Measurements from ENCODE around the gene RNF135.
A peak's percentile ranks its signal among the peaks of the same experiment; 100 is the strongest.

GRCh38 chr17:30970831-30971567, at the start of gene RNF135:
- TF ChIP-seq CTCF (IDR thresholded peaks at IDR 0.05) (peak; percentile 31 to 61 (median 43)), POLR2AphosphoS5 (IDR thresholded peaks at IDR 0.05) (peak; percentile 56)
